Colonic mucosa (tissue), 4 donors: ENCODE measurements around the gene PLXNA4. TPM values are rescaled to one million over a fixed set of nuclear protein-coding genes. Genes with fewer than 3 reads are reported as not detected.

Source experiments
- DNase-seq: peaks from one replicate; pipeline ENCODE4 v3.0.0-alpha.2; 2020
- H3K27ac ChIP-seq: fragments of 200-600 bp; one replicate; pipeline ENCODE4 v1.8.0; 2021
- H3K27me3 ChIP-seq: fragments of 200-600 bp; one replicate; pipeline ENCODE4 v1.8.0; 2021
- H3K36me3 ChIP-seq: fragments of 200-600 bp; one replicate; pipeline ENCODE4 v1.8.0; 2021
- H3K4me1 ChIP-seq: fragments of 200-600 bp; one replicate; pipeline ENCODE4 v1.8.0; 2021; ENCODE audit warnings: mild to moderate bottlenecking
- H3K4me3 ChIP-seq: fragments of 200-600 bp; one replicate; pipeline ENCODE4 v1.8.0; 2021
- H3K9ac ChIP-seq, 2 donors: one replicate each; pipeline ENCODE4 v1.7.0; 2013; ENCODE audit warnings: control low read depth in 2 of 2, low read depth in 2 of 2, low read length in 2 of 2
- H3K9me3 ChIP-seq: fragments of 200-600 bp; one replicate; pipeline ENCODE4 v1.8.0; 2021
- intact Hi-C: fragments of 100-400 bp; cut with DNase I; formaldehyde crosslinking; loops from one replicate; pipeline ENCODE4 v1.14.1; 2022
- total RNA-seq, 2 donors: library from RNA; stranded (reverse); fragmentation: NEBNext Ultra II Directional in 1 of 2; extraction: Animal tissue kit (Norgen Biotek cat#: 25700) in 1 of 2; gene quantifications; one replicate each; pipeline ENCODE4 v1.2.1, GENCODE V29; 2021
- TF ChIP-seq, protein P1 (sequence below): fragments of 200-600 bp; IDR thresholded peaks from one replicate; pipeline ENCODE4 v1.8.0; 2022; ENCODE audit warnings: antibody characterized with exemption, mild to moderate bottlenecking
- donor health status: healthy.
- donor health status: DM: no; HTN: no; CAD: no.
- donor health status: DM: no; HTN: no; CAD: no.

Gene PLXNA4
- total RNA-seq, 2 donors from 2014 or later: 0.15 to 0.77 TPM

DNA sequence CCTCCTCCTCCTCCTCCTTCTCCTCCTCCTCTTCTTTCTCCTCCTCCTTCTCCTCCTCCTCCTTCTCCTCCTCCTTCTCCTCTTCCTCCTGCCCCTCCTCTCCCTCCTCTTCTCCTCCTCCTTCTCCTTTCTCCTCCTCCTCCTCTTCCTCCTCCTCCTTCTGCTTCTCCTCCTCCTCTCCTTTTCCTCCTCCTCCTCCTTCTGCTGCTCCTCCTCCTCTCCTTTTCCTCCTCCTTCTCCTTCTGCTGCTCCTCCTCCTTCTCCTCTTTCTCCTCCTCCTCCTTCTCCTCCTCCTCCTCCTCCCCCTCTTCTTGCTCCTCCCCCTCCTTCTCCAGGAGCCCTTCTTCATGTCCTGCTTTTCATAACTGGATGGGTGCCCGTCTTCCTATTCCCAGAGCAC, 12.2 kb downstream of the PLXNA4 start:
- Histone ChIP-seq H3K27me3 (no peaks in the 10 kb centered on the region), H3K9ac (no peak overlapping the region), H3K4me1 (no peaks in the 10 kb centered on the region), H3K4me3 (no peak overlapping the region), H3K9me3 (no peaks in the 10 kb centered on the region), H3K36me3 (no peaks in the 10 kb centered on the region), H3K27ac (no peak overlapping the region)
- TF ChIP-seq, protein P1, sequence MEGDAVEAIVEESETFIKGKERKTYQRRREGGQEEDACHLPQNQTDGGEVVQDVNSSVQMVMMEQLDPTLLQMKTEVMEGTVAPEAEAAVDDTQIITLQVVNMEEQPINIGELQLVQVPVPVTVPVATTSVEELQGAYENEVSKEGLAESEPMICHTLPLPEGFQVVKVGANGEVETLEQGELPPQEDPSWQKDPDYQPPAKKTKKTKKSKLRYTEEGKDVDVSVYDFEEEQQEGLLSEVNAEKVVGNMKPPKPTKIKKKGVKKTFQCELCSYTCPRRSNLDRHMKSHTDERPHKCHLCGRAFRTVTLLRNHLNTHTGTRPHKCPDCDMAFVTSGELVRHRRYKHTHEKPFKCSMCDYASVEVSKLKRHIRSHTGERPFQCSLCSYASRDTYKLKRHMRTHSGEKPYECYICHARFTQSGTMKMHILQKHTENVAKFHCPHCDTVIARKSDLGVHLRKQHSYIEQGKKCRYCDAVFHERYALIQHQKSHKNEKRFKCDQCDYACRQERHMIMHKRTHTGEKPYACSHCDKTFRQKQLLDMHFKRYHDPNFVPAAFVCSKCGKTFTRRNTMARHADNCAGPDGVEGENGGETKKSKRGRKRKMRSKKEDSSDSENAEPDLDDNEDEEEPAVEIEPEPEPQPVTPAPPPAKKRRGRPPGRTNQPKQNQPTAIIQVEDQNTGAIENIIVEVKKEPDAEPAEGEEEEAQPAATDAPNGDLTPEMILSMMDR: no peak
- intact Hi-C loops: no loop called here
- no peak for DNase-seq

DNA sequence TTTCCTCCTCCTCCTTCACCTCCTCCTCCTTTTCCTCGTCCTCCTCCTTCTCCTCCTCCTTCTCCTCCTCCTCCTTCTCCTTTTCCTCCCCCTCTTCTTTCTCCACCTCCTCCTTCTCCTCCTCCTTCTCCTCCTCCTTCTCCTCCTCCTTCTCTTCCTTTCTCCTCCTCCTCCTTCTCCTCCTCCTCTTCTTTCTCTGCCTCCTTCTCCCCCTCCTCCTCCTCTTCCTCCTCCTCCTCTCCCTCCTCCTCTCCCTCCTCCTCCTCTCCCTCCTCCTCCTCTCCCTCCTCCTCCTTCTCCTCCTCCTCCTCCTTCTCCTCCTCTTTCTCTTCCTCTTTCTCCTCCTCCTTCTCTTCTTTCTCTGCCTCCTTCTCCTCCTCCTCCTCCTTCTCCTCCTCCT, 13.6 kb downstream of the PLXNA4 start:
- TF ChIP-seq, protein P1: no peak
- no peak for DNase-seq
- no peaks in the 10 kb centered on the region for H3K4me1 ChIP-seq
- no peak overlapping the region for H3K27ac ChIP-seq
- H3K36me3 ChIP-seq: no peaks in the 10 kb centered on the region
- no peak overlapping the region for H3K9ac ChIP-seq
- no peaks in the 10 kb centered on the region for H3K27me3 ChIP-seq
- intact Hi-C loops: no loop called here
- H3K4me3 ChIP-seq: no peak overlapping the region
- H3K9me3 ChIP-seq: no peaks in the 10 kb centered on the region

DNA sequence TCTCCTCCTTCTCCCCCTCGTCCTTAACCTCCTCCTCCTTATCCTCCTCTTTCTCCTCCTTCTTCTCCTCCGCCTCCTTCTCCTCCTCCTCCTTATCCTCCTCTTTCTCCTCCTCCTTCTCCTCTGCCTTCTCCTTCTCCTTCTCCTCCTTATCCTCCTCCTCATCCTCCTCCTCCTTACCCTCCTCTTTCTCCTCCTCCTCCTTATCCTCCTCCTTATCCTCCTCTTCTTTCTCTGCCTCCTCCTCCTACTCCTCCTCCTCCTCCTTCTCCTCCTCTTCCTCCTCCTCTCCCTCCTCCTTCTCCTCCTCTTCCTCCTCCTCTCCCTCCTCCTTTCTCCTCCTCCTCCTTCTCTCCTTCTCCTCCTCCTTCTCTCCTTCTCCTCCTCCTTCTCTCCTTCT, 14.5 kb downstream of the PLXNA4 start:
- Histone ChIP-seq H3K9me3 (no peaks in the 10 kb centered on the region), H3K27me3 (no peaks in the 10 kb centered on the region), H3K36me3 (no peaks in the 10 kb centered on the region), H3K9ac (no peak overlapping the region), H3K4me1 (no peaks in the 10 kb centered on the region), H3K4me3 (no peak overlapping the region), H3K27ac (no peak overlapping the region)
- intact Hi-C loops: no loop called here
- no peak for DNase-seq
- TF ChIP-seq, protein P1: no peak

DNA sequence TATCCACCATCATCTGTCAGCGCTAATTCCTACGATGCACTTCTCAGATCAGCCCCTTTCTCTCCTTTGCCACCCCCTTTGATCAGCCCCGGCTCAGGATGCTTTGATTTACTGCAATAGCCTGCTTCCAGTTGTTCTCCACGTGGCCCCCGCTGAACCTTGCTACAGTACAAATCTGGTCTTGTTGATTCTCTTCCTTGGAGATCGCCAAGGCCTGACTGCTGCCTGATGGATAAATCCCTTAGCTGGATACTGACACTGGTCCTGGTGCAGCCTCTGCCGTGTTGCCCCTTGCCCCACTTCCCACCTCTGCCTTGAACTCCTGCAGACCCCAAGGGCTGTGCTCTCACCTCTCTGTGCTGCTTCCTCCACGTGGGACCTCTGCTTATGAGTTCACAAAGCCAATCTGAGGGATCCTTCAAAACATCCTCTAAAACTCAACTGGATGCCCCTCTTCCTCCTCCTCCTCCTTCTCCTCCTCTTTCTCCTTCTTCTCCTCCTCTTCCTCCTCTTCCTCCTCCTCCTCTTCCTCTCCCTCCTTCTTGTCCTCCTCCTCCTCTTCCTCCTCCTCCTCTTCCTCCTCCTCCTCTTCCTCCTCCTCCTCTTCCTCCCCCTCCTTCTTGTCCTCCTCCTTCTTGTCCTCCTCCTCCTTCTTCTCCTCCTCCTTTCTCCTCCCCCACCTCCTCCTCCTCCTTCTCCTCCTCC, 15.3 kb downstream of the PLXNA4 start:
- H3K27me3 ChIP-seq: no peaks in the 10 kb centered on the region
- H3K9ac ChIP-seq: no peak overlapping the region
- H3K27ac ChIP-seq: no peak overlapping the region
- H3K4me3 ChIP-seq: no peak overlapping the region
- intact Hi-C loops: no loop called here
- no peaks in the 10 kb centered on the region for H3K9me3 ChIP-seq
- H3K4me1 ChIP-seq: no peaks in the 10 kb centered on the region
- DNase-seq: no peak
- TF ChIP-seq, protein P1: no peak
- H3K36me3 ChIP-seq: no peaks in the 10 kb centered on the region

DNA sequence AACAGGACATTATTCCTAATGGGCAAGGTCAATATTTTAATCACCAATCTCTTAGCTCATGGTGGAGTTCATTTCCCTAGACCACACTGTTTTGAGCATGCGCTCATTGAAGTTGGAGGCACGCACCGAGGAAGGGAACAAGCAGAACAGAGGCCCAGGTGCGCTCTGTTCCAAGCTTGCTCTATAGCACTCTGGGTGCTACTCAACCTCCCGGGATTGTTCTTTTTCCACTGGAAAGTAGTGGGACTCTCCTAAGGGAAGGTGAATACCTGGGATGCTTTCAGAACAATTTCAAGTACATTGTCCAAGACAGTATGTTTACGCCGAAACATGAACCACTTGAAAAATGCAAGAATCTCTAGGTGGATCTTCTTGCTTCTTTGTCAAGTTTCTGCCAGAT, 16.2 kb downstream of the PLXNA4 start:
- Histone ChIP-seq H3K9me3 (no peaks in the 10 kb centered on the region), H3K9ac (no peak overlapping the region), H3K4me3 (no peak overlapping the region), H3K27ac (no peak overlapping the region), H3K36me3 (no peaks in the 10 kb centered on the region), H3K4me1 (no peaks in the 10 kb centered on the region), H3K27me3 (no peaks in the 10 kb centered on the region)
- TF ChIP-seq, protein P1: no peak
- no peak for DNase-seq
- intact Hi-C loops: no loop called here
